DND-41 (cell line): ENCODE results near the gene MVB12B.

Experiments
- EZH2 ChIP-seq: IDR thresholded peaks from 3 replicates; pipeline ENCODE4 v1.6.1; 2012; ENCODE audit warnings: borderline replicate concordance, low read depth, mild to moderate bottlenecking, moderate library complexity, low read length, inconsistent platforms; ENCODE audit not compliant: severe bottlenecking
- TF ChIP-seq, protein P1 (sequence below): IDR thresholded peaks from 2 replicates; pipeline ENCODE4 v1.5.1; 2012; ENCODE audit warnings: borderline replicate concordance, low read length, moderate library complexity, mild to moderate bottlenecking; ENCODE audit not compliant: poor library complexity, severe bottlenecking; ENCODE audit errors: extremely low read depth

DNA sequence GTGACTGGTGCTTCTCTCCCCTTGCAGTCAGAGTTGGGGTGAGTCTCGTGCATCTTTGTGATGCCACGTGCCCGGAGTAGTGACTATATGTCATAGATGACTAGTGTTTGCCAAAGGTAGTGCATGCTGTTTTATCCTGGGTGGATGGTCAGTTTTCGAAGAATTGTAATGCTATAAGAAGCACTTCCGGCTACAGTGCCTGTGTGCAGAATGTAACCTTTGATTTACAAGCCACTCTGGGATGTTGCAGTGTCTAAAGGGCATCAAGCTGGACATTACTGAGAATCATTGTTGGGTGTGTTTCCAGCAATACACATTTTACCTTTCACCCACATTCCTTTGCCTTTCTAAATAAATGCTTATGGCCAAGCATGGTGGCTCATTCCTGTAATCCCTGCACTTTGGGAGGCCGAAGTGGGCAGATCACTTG, 16.7 kb downstream of the MVB12B start:
- TF ChIP-seq, protein P1, sequence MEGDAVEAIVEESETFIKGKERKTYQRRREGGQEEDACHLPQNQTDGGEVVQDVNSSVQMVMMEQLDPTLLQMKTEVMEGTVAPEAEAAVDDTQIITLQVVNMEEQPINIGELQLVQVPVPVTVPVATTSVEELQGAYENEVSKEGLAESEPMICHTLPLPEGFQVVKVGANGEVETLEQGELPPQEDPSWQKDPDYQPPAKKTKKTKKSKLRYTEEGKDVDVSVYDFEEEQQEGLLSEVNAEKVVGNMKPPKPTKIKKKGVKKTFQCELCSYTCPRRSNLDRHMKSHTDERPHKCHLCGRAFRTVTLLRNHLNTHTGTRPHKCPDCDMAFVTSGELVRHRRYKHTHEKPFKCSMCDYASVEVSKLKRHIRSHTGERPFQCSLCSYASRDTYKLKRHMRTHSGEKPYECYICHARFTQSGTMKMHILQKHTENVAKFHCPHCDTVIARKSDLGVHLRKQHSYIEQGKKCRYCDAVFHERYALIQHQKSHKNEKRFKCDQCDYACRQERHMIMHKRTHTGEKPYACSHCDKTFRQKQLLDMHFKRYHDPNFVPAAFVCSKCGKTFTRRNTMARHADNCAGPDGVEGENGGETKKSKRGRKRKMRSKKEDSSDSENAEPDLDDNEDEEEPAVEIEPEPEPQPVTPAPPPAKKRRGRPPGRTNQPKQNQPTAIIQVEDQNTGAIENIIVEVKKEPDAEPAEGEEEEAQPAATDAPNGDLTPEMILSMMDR, result no peak
- no peak for TF ChIP-seq EZH2
